GM13977 (cell line): ENCODE results near the gene HOXB4.

Experiments used
- DNase-seq: peaks from one replicate; pipeline ENCODE4 v3.0.0; 2012; ENCODE audit warnings: low spot score
- in situ Hi-C: fragments of 300-500 bp; cut with MboI; formaldehyde crosslinking; loops from one replicate; pipeline ENCODE4 v1.12.0; 2022; ENCODE audit warnings: low sequenced_read_pairs, low pct_unique_long_range_greater_than_20kb, mixed read lengths, inconsistent platforms; ENCODE audit not compliant: unreplicated experiment
- TF ChIP-seq, protein P1 (sequence below): IDR thresholded peaks from 2 replicates; pipeline ENCODE4 v1.5.1; 2012; ENCODE audit warnings: mild to moderate bottlenecking, control low read depth; ENCODE audit not compliant: insufficient read depth; ENCODE audit errors: extremely low read depth, missing control alignments

Gene HOXB4

GRCh38 chr17:48571024-48571818 is 6.9 kb downstream of the HOXB4 start:
- TF ChIP-seq, protein P1, sequence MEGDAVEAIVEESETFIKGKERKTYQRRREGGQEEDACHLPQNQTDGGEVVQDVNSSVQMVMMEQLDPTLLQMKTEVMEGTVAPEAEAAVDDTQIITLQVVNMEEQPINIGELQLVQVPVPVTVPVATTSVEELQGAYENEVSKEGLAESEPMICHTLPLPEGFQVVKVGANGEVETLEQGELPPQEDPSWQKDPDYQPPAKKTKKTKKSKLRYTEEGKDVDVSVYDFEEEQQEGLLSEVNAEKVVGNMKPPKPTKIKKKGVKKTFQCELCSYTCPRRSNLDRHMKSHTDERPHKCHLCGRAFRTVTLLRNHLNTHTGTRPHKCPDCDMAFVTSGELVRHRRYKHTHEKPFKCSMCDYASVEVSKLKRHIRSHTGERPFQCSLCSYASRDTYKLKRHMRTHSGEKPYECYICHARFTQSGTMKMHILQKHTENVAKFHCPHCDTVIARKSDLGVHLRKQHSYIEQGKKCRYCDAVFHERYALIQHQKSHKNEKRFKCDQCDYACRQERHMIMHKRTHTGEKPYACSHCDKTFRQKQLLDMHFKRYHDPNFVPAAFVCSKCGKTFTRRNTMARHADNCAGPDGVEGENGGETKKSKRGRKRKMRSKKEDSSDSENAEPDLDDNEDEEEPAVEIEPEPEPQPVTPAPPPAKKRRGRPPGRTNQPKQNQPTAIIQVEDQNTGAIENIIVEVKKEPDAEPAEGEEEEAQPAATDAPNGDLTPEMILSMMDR, result no peak
- in situ Hi-C loops, result no loop called here
- DNase-seq, result no peak

GRCh38 chr17:48570325-48571023 is 7.7 kb downstream of the HOXB4 start:
- DNase-seq, result no peak
- TF ChIP-seq, protein P1, result no peak
- in situ Hi-C loops, result no loop called here

DNA sequence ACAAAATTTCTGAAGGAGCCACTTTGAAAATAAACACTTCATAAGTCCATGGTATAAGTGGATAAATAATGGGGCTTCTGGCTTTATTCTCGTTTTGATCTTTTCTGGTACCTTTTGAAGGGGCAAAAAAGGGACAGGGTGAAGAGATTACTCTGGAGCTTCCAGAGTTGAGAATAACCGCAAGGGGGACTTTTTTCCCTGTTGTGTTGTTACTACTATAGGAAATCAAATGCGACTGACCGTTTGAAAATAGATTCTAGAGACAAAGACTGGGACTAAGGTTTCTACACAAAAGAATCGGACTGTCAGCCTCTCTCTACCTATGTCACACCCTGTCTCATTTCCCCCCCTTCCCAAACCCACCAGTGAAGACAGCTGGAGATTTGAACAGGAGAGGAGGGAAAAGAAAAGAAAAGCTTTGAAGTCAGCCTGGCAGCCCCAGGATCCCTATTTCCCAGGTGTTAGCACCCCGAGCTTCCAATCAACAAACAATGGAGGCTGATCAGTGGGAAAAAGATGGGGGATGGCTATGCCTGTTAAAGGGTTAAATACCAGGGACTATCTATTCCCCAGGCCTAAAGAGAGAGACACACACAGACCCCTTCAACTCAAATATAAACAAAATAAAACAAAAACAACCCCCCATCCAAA is 8.4 kb downstream of the HOXB4 start:
- no peak for DNase-seq
- in situ Hi-C loops, result no loop called here
- TF ChIP-seq, protein P1, result no peak

DNA sequence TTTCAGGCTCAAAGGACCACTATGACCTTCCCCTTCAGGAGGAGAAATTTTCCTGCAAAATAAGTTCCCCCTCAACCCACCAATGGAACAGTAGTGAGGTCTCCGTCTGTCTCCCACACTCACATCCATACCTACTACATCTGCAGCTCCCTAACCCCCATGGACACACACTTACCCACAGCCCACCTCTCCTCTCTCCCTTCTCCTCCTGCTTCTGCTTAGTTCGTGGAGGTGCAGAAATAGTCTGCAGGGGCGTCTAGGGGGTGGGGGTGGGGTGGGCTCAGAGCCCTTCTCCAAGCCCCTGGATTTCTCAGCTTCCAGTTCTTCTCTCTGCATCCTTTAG is 8.9 kb downstream of the HOXB4 start:
- TF ChIP-seq, protein P1, result no peak

DNA sequence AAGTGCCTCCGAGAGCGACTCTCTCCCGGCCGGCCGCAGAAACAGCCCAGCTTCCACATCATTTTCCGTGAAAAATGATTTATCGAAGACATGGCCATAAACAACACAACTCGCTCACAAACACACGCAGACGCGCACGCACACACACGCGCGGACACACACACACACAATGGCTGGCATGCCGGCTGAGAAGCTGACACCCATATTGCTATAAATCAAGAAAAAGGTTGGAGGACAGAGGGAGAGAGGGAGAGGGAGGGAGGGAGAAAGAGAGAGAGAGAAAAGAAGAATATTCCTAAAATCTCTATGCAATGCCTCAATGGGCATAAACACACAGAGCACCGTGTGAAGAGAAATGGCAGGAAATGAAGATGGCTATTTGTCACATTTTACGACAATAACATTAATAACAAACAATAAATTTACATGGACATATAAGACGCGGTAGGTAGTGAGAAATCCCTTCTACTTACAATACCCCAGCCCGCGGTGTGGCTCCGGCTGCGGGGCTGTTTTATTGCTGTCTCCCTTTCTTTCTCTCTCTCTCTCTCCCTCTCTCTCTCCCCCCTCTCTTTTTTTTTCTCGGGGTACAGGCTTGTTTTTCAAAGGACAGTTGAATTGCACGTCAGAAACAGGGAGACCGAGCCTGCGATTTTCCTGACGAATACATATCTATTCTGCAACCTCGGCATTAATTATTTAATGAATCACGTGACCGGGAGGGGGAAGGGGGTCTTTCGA is 9.5 kb downstream of the HOXB4 start:
- in situ Hi-C loops, result no loop called here
- no peak for DNase-seq
- TF ChIP-seq, protein P1, result no peak

More for the DNA sequence above, 8.9 kb downstream of the HOXB4 start:
- in situ Hi-C loops, result no loop called here
- no peak for DNase-seq
